ENCODE data around the gene TBC1D5.
A peak's percentile ranks its signal among the peaks of the same experiment; 100 is the strongest.

Gene TBC1D5

GRCh38 chr3:17243621-17244020 is 498.8 kb downstream of the TBC1D5 start:
- Histone ChIP-seq H3K9me3 (replicated peaks in 1 of 11) (no peaks in the 10 kb centered on the region; a peak in 1 of 22 replicates), H3K36me3 (peaks cover 0 to 9% (median 0%) of the 10 kb centered on the region in 11 experiments; a peak in 4 of 22 replicates), H3K4me2 (no peak overlapping the region), H4K20me1 (no peaks in the 10 kb centered on the region), H3K4me1 (no peaks in the 10 kb centered on the region), H3K4me3 (no peak overlapping the region), H3K27ac (no peak overlapping the region), H3K9ac (no peak overlapping the region), H3K27me3 (no peaks in the 10 kb centered on the region)
- TF ChIP-seq Cebpa-rat (IDR thresholded peaks at IDR 0.05) = no peak

GRCh38 chr3:17239417-17239816 is 503.0 kb downstream of the TBC1D5 start:
- Histone ChIP-seq H3K4me3 (no peak overlapping the region), H3K9me3 (replicated peaks in 1 of 11) (no peaks in the 10 kb centered on the region), H4K20me1 (no peaks in the 10 kb centered on the region), H3K36me3 (peaks cover 4 to 21% (median 14%) of the 10 kb centered on the region in 11 experiments; a peak in 16 of 22 replicates), H3K27ac (no peak overlapping the region), H3K27me3 (no peaks in the 10 kb centered on the region), H3K4me1 (peaks cover 0 to 23% (median 18%) of the 10 kb centered on the region in 10 experiments; a peak in 17 of 20 replicates), H3K9ac (no peak overlapping the region), H3K4me2 (no peak overlapping the region)
- TF ChIP-seq Cebpa-rat (IDR thresholded peaks at IDR 0.05) = no peak

GRCh38 chr3:17238023-17238422 is 504.4 kb downstream of the TBC1D5 start:
- Histone ChIP-seq H3K27me3 (no peaks in the 10 kb centered on the region), H3K9ac (no peak overlapping the region), H3K4me3 (no peak overlapping the region), H3K27ac (no peak overlapping the region), H3K4me2 (no peak overlapping the region), H4K20me1 (no peaks in the 10 kb centered on the region), H3K9me3 (replicated peaks in 1 of 11) (no peaks in the 10 kb centered on the region), H3K36me3 (peaks cover 4 to 21% (median 14%) of the 10 kb centered on the region in 11 experiments; a peak in 16 of 22 replicates), H3K4me1 (peaks cover 0 to 37% (median 29%) of the 10 kb centered on the region in 10 experiments; a peak in 17 of 20 replicates)
- TF ChIP-seq Cebpa-rat (IDR thresholded peaks at IDR 0.05) = no peak

- Histone ChIP-seq H3K9me3 (replicated peaks in 1 of 11) (no peaks in the 10 kb centered on the region), H3K27ac (0 out of 22 replicates have a peak overlapping the region, but pooled peaks of 1 of the 11 experiments have one; percentile 10), H3K27me3 (no peaks in the 10 kb centered on the region), H3K4me2 (peak overlapping the region in 8 of 11 experiments; percentile 3 to 53 (median 40); a peak in 11 of 22 replicates), H3K9ac (no peak overlapping the region), H3K36me3 (peaks cover 4 to 21% (median 14%) of the 10 kb centered on the region in 11 experiments; a peak in 16 of 22 replicates), H4K20me1 (no peaks in the 10 kb centered on the region), H3K4me1 (peaks cover 0 to 50% (median 37%) of the 10 kb centered on the region in 10 experiments; a peak in 18 of 20 replicates), H3K4me3 (no peak overlapping the region)
- TF ChIP-seq Cebpa-rat (IDR thresholded peaks at IDR 0.05) = no peak
Measured at GRCh38 chr3:17235310-17235709, 507.1 kb downstream of the TBC1D5 start.

- Histone ChIP-seq H3K27me3 (no peaks in the 10 kb centered on the region), H3K9me3 (replicated peaks in 1 of 11) (no peaks in the 10 kb centered on the region), H3K36me3 (peaks cover 4 to 21% (median 14%) of the 10 kb centered on the region in 11 experiments; a peak in 16 of 22 replicates), H3K27ac (no peak overlapping the region), H3K9ac (peak overlapping the region in 1 of 11 experiments; percentile 24; a peak in 1 of 22 replicates), H3K4me1 (peaks cover 0 to 50% (median 37%) of the 10 kb centered on the region in 10 experiments; a peak in 18 of 20 replicates), H4K20me1 (no peaks in the 10 kb centered on the region), H3K4me2 (peak overlapping the region in 8 of 11 experiments; percentile 19 to 53 (median 43); a peak in 14 of 22 replicates), H3K4me3 (no peak overlapping the region)
- no peak for TF ChIP-seq Cebpa-rat (IDR thresholded peaks at IDR 0.05)
Measured at GRCh38 chr3:17234382-17234781, 508.0 kb downstream of the TBC1D5 start.

- Histone ChIP-seq H3K4me2 (no peak overlapping the region; a peak in 1 of 22 replicates), H3K9me3 (replicated peaks in 1 of 11) (no peaks in the 10 kb centered on the region), H3K9ac (no peak overlapping the region), H3K27ac (no peak overlapping the region; a peak in 1 of 22 replicates), H4K20me1 (no peaks in the 10 kb centered on the region), H3K4me1 (peaks cover 0 to 50% (median 37%) of the 10 kb centered on the region in 10 experiments; a peak in 18 of 20 replicates), H3K27me3 (no peaks in the 10 kb centered on the region), H3K36me3 (peaks cover 4 to 21% (median 14%) of the 10 kb centered on the region in 11 experiments; a peak in 16 of 22 replicates), H3K4me3 (no peak overlapping the region)
- TF ChIP-seq Cebpa-rat (IDR thresholded peaks at IDR 0.05) = no peak
Measured at GRCh38 chr3:17233398-17233800, 509.0 kb downstream of the TBC1D5 start.

GRCh38 chr3:17232442-17232841 is 510.0 kb downstream of the TBC1D5 start:
- H3K27me3 ChIP-seq = no peaks in the 10 kb centered on the region
- no peaks in the 10 kb centered on the region for H4K20me1 ChIP-seq
- H3K36me3 ChIP-seq = peaks cover 3 to 13% (median 6%) of the 10 kb centered on the region in 11 experiments; a peak in 15 of 22 replicates
- H3K4me2 ChIP-seq = no peak overlapping the region
- H3K4me1 ChIP-seq = peaks cover 0 to 50% (median 37%) of the 10 kb centered on the region in 10 experiments; a peak in 18 of 20 replicates
- H3K9ac ChIP-seq = no peak overlapping the region
- H3K27ac ChIP-seq = no peak overlapping the region
- H3K4me3 ChIP-seq = no peak overlapping the region
- no peak for TF ChIP-seq Cebpa-rat (IDR thresholded peaks at IDR 0.05)
- no peaks in the 10 kb centered on the region for H3K9me3 ChIP-seq (replicated peaks in 1 of 11)

GRCh38 chr3:17231537-17232261 is 510.7 kb downstream of the TBC1D5 start:
- H3K4me2 ChIP-seq = peak overlapping the region in 6 of 11 experiments; percentile 2 to 33 (median 20); a peak in 6 of 22 replicates
- H4K20me1 ChIP-seq = no peaks in the 10 kb centered on the region
- peaks cover 0 to 6% (median 0%) of the 10 kb centered on the region in 11 experiments; a peak in 3 of 22 replicates for H3K36me3 ChIP-seq
- H3K4me3 ChIP-seq = no peak overlapping the region
- peaks cover 0 to 50% (median 37%) of the 10 kb centered on the region in 10 experiments; a peak in 18 of 20 replicates for H3K4me1 ChIP-seq
- H3K27me3 ChIP-seq = no peaks in the 10 kb centered on the region
- TF ChIP-seq Cebpa-rat (IDR thresholded peaks at IDR 0.05) = no peak
- H3K27ac ChIP-seq = no peak overlapping the region
- no peak overlapping the region for H3K9ac ChIP-seq
- H3K9me3 ChIP-seq (replicated peaks in 1 of 11) = no peaks in the 10 kb centered on the region

GRCh38 chr3:17227472-17227871 is 515.0 kb downstream of the TBC1D5 start:
- Histone ChIP-seq H3K27ac (no peak overlapping the region), H3K4me1 (peaks cover 0 to 13% (median 8%) of the 10 kb centered on the region in 10 experiments; a peak in 15 of 20 replicates), H3K36me3 (peaks cover 0 to 17% (median 6%) of the 10 kb centered on the region in 11 experiments; a peak in 8 of 22 replicates), H4K20me1 (no peaks in the 10 kb centered on the region), H3K9me3 (replicated peaks in 1 of 11) (no peaks in the 10 kb centered on the region; a peak in 2 of 22 replicates), H3K9ac (no peak overlapping the region), H3K4me3 (no peak overlapping the region), H3K4me2 (no peak overlapping the region), H3K27me3 (no peaks in the 10 kb centered on the region)
- TF ChIP-seq Cebpa-rat (IDR thresholded peaks at IDR 0.05) = no peak

Data from BLaER1 treated with 17β-estradiol and CSF1 and Interleukin-3, amounts not matched to agents 10 nM and 100 nM (cell line).